Measurements from ENCODE around the gene FGF3.

DNA sequence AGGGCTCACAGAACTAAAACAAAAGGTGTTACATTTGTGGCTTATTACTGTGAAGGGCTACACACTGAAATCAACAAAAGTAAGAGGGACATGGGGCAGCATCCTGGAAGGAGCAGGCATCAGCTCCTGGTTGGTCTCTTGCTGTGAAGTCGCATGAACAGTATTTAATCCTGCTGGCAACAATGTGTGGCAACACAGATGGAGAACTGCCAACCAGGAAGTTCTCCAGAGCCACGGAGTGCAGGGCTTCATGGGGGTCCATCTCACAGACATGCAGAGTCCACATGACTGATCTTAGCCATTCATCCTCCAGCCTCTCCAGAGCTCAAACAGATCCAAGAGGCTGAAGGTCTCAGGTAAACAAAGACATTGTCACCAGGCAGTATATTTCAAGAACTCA, 32.8 kb upstream of the FGF3 start:
- TF ChIP-seq POLR2AphosphoS5 (IDR thresholded peaks at IDR 0.05) (no peak), POLR2A (IDR thresholded peaks at IDR 0.05) (no peak)

All from spleen (tissue), 3 donors.